K562 (cell line): Measurements from ENCODE around the gene EIF3K. TPM values are rescaled to one million over a fixed set of nuclear protein-coding genes. Genes with fewer than 3 reads are reported as not detected.

Experiments
- ATAC-seq: fragments of 200-7000 bp; cut with Tn5 transposase; 3 replicates; pipeline ENCODE4 v1.9.1; 2020; ENCODE audit warnings: moderate library complexity
- BruUV-seq: library from RNA; stranded (reverse); fragments of 400-500 nt; replicated peaks from 2 replicates; lab custom pipeline; 2021; lab: Mats Ljungman, UMichigan
- CTCF ChIA-PET: fragments of 300-600 bp; formaldehyde crosslinking; extraction: SDS; loops from one replicate; lab custom pipeline; 2021; ENCODE audit warnings: low intra/inter-chr PET ratio; lab: Yijun Ruan, JAX
- POLR2A ChIA-PET: fragments of 300-600, 350-650 bp; sonication (Branson Sonifier 250); formaldehyde crosslinking; extraction: SDS; loops from one replicate; lab custom pipeline; 2021; ENCODE audit warnings: antibody characterized with exemption, inconsistent platforms; lab: Yijun Ruan, JAX
- DNase-seq, 4 experiments: peaks; one replicate each; pipeline versions ENCODE4 v3.0.0 to v3.0.0-alpha.2; 2011 to 2018; ENCODE audit warnings: low spot score in 3 of 4, mixed read lengths in 3 of 4; ENCODE audit errors: extremely low read depth in 1 of 4
- FAIRE-seq: peaks from 2 replicates; lab custom pipeline; 2011; peaks lifted over from hg19 to GRCh38; lab: Jason Lieb, UNC
- H2AFZ ChIP-seq: 2 replicates; pipeline ENCODE4 v1.6.0; 2011; ENCODE audit warnings: low read depth, low read length, control low read depth, inconsistent platforms
- H3K27ac ChIP-seq: fragments of 200-600 bp; 3 replicates; pipeline ENCODE4 v1.8.0; 2011; ENCODE audit warnings: low read depth, mild to moderate bottlenecking, control low read depth, inconsistent platforms, low read length, moderate library complexity, mixed read lengths; ENCODE audit errors: extremely low read depth
- H3K27me3 ChIP-seq, 2 experiments: fragments of 300-600 bp in 1 of 2; 2 replicates in 1 of 2; 3 replicates in 1 of 2; pipeline versions ENCODE4 v1.6.0 to v1.8.0; 2011; ENCODE audit warnings: inconsistent platforms in 2 of 2, low read length in 2 of 2, mild to moderate bottlenecking in 1 of 2, mixed read lengths in 1 of 2, moderate library complexity in 1 of 2; ENCODE audit not compliant: control insufficient read depth in 2 of 2, insufficient read depth in 2 of 2
- H3K36me3 ChIP-seq: fragments of 300-600 bp; 3 replicates; pipeline ENCODE4 v1.8.0; 2011; ENCODE audit warnings: mild to moderate bottlenecking, low read length, inconsistent platforms; ENCODE audit not compliant: control insufficient read depth, insufficient read depth
- H3K4me1 ChIP-seq, 2 experiments: fragments of 200-600 bp in 1 of 2; replicated peaks in 1 of 2; 2 replicates in 1 of 2; 3 replicates in 1 of 2; pipeline versions ENCODE4 v1.5.1 to v1.8.0; 2011; ENCODE audit warnings: inconsistent platforms in 2 of 2, low read length in 2 of 2, mild to moderate bottlenecking in 1 of 2, mixed read lengths in 1 of 2, moderate library complexity in 1 of 2; ENCODE audit not compliant: control insufficient read depth in 2 of 2, insufficient read depth in 2 of 2
- H3K4me2 ChIP-seq: 2 replicates; pipeline ENCODE4 v1.6.1; 2011; ENCODE audit warnings: low read length, control low read depth, inconsistent platforms, mixed read lengths; ENCODE audit not compliant: insufficient read depth
- H3K4me3 ChIP-seq: fragments of 200-600 bp; sonication (generic), shearing (Covaris generic); 2 replicates; pipeline ENCODE4 v1.5.1; 2016; ENCODE audit warnings: control low read depth, inconsistent platforms
- H3K79me2 ChIP-seq: fragments of 200-600 bp; 3 replicates; pipeline ENCODE4 v1.8.0; 2011; ENCODE audit warnings: low read length, inconsistent platforms; ENCODE audit not compliant: control insufficient read depth, insufficient read depth
- H3K9ac ChIP-seq, 2 experiments: 2 replicates each; pipeline versions ENCODE4 v1.6.0 to v1.6.1; 2011; ENCODE audit warnings: low read depth in 2 of 2, low read length in 2 of 2, control low read depth in 1 of 2, inconsistent platforms in 1 of 2, mild to moderate bottlenecking in 1 of 2, mixed read lengths in 1 of 2; ENCODE audit not compliant: insufficient read depth in 1 of 2
- H3K9me1 ChIP-seq: one replicate; pipeline ENCODE4 v1.6.0; 2011; ENCODE audit warnings: inconsistent platforms, mild to moderate bottlenecking, low read length, moderate library complexity; ENCODE audit not compliant: control insufficient read depth, insufficient read depth
- H3K9me3 ChIP-seq: replicated peaks from 2 replicates; pipeline ENCODE4 v1.5.1; 2011; ENCODE audit warnings: low read depth, low read length, inconsistent platforms; ENCODE audit not compliant: control insufficient read depth, insufficient read depth
- H4K20me1 ChIP-seq: replicated peaks from 2 replicates; pipeline ENCODE4 v1.6.1; 2011; ENCODE audit warnings: low read length, inconsistent platforms, mixed read lengths; ENCODE audit not compliant: control insufficient read depth, insufficient read depth
- CBX2 ChIP-seq: fragments of 200-600 bp; sonication (generic); IDR thresholded peaks from one replicate; pipeline ENCODE4 v1.6.1; 2012; ENCODE audit warnings: mild to moderate bottlenecking, low read length, inconsistent platforms; ENCODE audit not compliant: insufficient read depth, poor library complexity, severe bottlenecking
- COPS2 ChIP-seq: fragments of 450-650 bp; conservative IDR thresholded peaks from 2 replicates; pipeline ENCODE4 v1.6.1; 2016; ENCODE audit warnings: mild to moderate bottlenecking, moderate library complexity
- KLF16 ChIP-seq: IDR thresholded peaks from 2 replicates; pipeline ENCODE4 v1.6.1; 2016; ENCODE audit warnings: antibody characterized with exemption
- MCM5 ChIP-seq: fragments of 450-650 bp; IDR thresholded peaks from 2 replicates; pipeline ENCODE4 v1.6.1; 2016; ENCODE audit warnings: low read depth
- MEF2A ChIP-seq: IDR thresholded peaks from 2 replicates; pipeline ENCODE4 v1.6.1; 2011; ENCODE audit warnings: low read depth, mild to moderate bottlenecking, low read length, moderate library complexity; ENCODE audit not compliant: control insufficient read depth
- ZFP36 ChIP-seq: fragments of 150-350 bp; IDR thresholded peaks from 2 replicates; pipeline ENCODE4 v1.6.1; 2018; ENCODE audit warnings: low read length, low read depth; ENCODE audit not compliant: partially characterized antibody
- ZNF121 ChIP-seq: sonication (generic); formaldehyde crosslinking; conservative IDR thresholded peaks from 2 replicates; pipeline ENCODE4 v1.8.0; 2022; ENCODE audit warnings: missing genetic modification reagents
- WGBS: fragments of 100-300 bp; shearing (Covaris generic); methylation state at CpG from one replicate; pipeline ENCODE4 v1.1.6; 2016; ENCODE audit warnings: low coverage, mixed read lengths; ENCODE audit not compliant: insufficient coverage; ENCODE audit errors: missing lambda C conversion rate; 5-methylcytosine and 5-hydroxymethylcytosine counted together
- in situ Hi-C: fragments of 300-500 bp; cut with MboI; formaldehyde crosslinking; loops from 4 replicates; pipeline ENCODE4 v1.15.0; 2018; ENCODE audit warnings: inconsistent platforms, mixed read lengths
- intact Hi-C: fragments of 100-400 bp; cut with micrococcal nuclease; formaldehyde crosslinking; loops from 2 replicates; pipeline ENCODE4 v1.14.2; 2022
- polyA plus RNA-seq, 8 experiments: library from polyadenylated mRNA; depleted of rRNA in 4 of 8; stranded (reverse) in 5 of 8; unstranded in 3 of 8; fragments of >200 nt; fragmentation: Nextera tagmentation in 2 of 8; fragmentation: Illumina TruSeq in 1 of 8; extraction: Ambion mirVana in 2 of 8; extraction: Trizol in 1 of 8; gene quantifications; 2 replicates each; pipeline versions ENCODE4 v1.2.1 to v1.2.3, GENCODE V29; 2011 to 2014; ENCODE audit warnings: inconsistent platforms in 1 of 8, missing spikeins in 1 of 8
- total RNA-seq, 7 experiments: library from RNA; depleted of rRNA in 6 of 7; stranded (reverse); fragments of >200 nt in 6 of 7; fragmentation: Illumina TruSeq in 2 of 7; extraction: Trizol in 2 of 7; gene quantifications; 2 replicates each; pipeline versions ENCODE4 v1.2.1 to v1.2.3, GENCODE V29; 2011 to 2021; ENCODE audit warnings: low replicate concordance in 1 of 7
- TF ChIP-seq, protein P1 (sequence below): fragments of 250-450 bp; sonication (Bioruptor Pico); IDR thresholded peaks from 2 replicates; pipeline ENCODE4 v1.5.0; 2021; ENCODE audit warnings: mild to moderate bottlenecking, moderate library complexity
- TF ChIP-seq, protein P2 (sequence below): fragments of 250-450 bp; sonication (Bioruptor Pico); IDR thresholded peaks from 2 replicates; pipeline ENCODE4 v1.8.0; 2022; ENCODE audit warnings: moderate library complexity, mild to moderate bottlenecking, inconsistent platforms

The EIF3K gene
- total and polyA plus RNA-seq, 9 of the 15 experiments (the other 6 are each of a cell fraction or from before 2014, with no cell fraction given) = 387 to 1,827 (median 733) TPM

GRCh38 chr19:38583219-38583984 is 35.6 kb upstream of the EIF3K start:
- Histone ChIP-seq H3K36me3 (no peaks in the 10 kb centered on the region), H3K79me2 (no peaks in the 10 kb centered on the region), H3K4me2 (no peak overlapping the region), H4K20me1 (no peaks in the 10 kb centered on the region), H3K27me3 (no peaks in the 10 kb centered on the region), H3K9ac (no peak overlapping the region), H3K27ac (no peak overlapping the region), H3K4me3 (no peak overlapping the region), H3K9me3 (no peaks in the 10 kb centered on the region), H3K4me1 (peaks cover 0 to 4% of the 10 kb centered on the region in 2 experiments; a peak in 1 of 5 replicates), H2AFZ (no peak overlapping the region), H3K9me1 (no peaks in the 10 kb centered on the region)
- in situ Hi-C loops (no loop called here), intact Hi-C loops (no loop called here)
- DNase-seq (no peak), FAIRE-seq (no peak), ATAC-seq (0 out of 3 replicates have a peak, but pooled peaks have one; percentile 23)
- 55% methylated on average over 11 of the region's 14 CpGs for WGBS
- BruUV-seq = no TSS peak
- CTCF ChIA-PET = no interaction called here
- POLR2A ChIA-PET = no interaction called here
- TF ChIP-seq MCM5 (no peak), ZNF121 (CRISPR knock-in tag) (0 out of 2 replicates have a peak, but pooled peaks have one; percentile 16)

DNA sequence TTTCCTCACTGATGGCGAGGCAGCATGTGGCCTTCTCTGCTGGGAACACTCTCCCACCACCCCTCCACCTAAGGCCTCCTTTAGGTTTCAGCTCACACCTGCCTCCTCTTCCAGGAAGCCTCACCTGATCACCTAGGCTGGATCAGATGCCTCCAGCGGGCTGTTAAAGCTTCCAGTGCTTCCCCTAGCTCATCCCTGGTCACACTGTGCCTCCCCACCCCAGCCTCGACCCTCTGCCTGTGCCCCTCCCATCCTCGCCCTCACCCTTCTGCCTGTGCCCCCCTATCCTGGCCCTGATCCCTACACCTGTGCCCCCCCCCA is 35.0 kb upstream of the EIF3K start:
- Histone ChIP-seq H3K4me1 (peaks cover 0 to 4% of the 10 kb centered on the region in 2 experiments; a peak in 1 of 5 replicates), H3K79me2 (no peaks in the 10 kb centered on the region), H3K9me1 (no peaks in the 10 kb centered on the region), H3K9me3 (no peaks in the 10 kb centered on the region), H4K20me1 (no peaks in the 10 kb centered on the region), H3K9ac (no peak overlapping the region), H2AFZ (no peak overlapping the region), H3K4me2 (no peak overlapping the region), H3K27me3 (no peaks in the 10 kb centered on the region), H3K27ac (no peak overlapping the region), H3K36me3 (no peaks in the 10 kb centered on the region), H3K4me3 (no peak overlapping the region)
- CTCF ChIA-PET = no interaction called here
- 11% methylated on average over 2 of the region's 4 CpGs for WGBS
- ATAC-seq (no peak), DNase-seq (no peak), FAIRE-seq (no peak)
- in situ Hi-C loops = no loop called here
- no TSS peak for BruUV-seq
- TF ChIP-seq MEF2A = no peak
- TF ChIP-seq KLF16 = no peak
- no peak for TF ChIP-seq CBX2
- TF ChIP-seq, protein P1, sequence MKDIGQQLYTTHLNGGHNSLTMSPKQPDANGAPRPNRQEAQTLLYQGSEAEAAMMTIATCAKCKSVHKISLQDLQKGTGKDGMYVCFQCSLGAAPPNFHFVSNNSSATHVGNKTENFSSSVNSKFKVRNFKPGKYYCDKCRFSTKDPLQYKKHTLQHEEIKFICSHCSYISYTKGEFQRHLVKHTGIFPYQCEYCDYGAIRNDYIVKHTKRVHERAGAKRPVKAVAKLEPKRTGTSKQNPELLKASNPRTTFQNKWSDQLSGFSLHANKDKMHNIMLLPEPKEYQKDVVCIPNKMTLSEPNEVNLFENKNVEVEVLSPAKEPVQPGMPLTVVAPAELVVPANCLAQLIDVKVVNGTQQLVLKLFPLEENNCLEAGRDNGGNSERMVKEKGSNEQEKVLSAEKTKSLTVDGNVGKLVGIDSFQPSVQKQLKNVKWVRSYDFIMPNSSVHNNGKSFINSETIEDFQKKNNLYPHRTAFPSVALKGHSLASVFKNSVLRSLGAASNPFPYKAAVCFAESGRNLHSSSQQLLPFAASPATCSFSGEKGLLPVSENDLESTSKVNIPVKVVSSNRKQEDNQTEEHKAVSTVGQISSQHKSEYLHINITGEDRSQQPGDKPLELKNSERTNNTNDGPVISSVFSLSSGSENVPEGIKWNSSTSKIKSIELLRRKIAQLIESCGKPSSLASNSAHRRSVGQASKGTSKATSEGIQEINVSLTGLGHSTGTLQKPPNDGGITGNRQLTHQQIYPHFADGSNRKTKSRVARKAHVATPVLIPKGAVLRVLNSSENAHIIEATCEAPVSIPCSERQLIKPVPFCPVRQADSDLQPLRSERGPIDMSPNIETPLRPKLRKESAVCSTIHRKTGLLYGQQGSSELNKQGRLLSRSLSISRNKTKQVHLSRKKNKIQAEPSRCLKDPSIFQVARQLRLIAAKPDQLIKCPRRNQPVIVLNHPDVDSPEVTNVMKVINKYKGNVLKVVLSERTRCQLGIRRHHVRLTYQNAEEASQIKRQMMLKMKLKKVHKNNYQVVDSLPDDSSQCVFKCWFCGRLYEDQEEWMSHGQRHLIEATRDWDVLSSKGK (CRISPR knock-in tag) = no peak
- TF ChIP-seq, protein P2, sequence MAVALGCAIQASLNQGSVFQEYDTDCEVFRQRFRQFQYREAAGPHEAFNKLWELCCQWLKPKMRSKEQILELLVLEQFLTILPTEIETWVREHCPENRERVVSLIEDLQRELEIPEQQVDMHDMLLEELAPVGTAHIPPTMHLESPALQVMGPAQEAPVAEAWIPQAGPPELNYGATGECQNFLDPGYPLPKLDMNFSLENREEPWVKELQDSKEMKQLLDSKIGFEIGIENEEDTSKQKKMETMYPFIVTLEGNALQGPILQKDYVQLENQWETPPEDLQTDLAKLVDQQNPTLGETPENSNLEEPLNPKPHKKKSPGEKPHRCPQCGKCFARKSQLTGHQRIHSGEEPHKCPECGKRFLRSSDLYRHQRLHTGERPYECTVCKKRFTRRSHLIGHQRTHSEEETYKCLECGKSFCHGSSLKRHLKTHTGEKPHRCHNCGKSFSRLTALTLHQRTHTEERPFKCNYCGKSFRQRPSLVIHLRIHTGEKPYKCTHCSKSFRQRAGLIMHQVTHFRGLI = no peak
- no peak for TF ChIP-seq COPS2
- TF ChIP-seq ZFP36 = peak; percentile 78
- intact Hi-C loops = no loop called here
- POLR2A ChIA-PET = no interaction called here
